HUES64 (cell line): ENCODE data around the gene CIC.

Source experiments
- H3K27ac ChIP-seq: 2 replicates; pipeline ENCODE4 v1.7.0; 2013; ENCODE audit warnings: low read depth, low read length, inconsistent platforms
- H3K27me3 ChIP-seq: 2 replicates; pipeline ENCODE4 v1.6.1; 2013; ENCODE audit warnings: mild to moderate bottlenecking, low read length; ENCODE audit not compliant: insufficient read depth
- H3K36me3 ChIP-seq: 2 replicates; pipeline ENCODE4 v1.6.1; 2013; ENCODE audit warnings: mild to moderate bottlenecking, low read length; ENCODE audit not compliant: insufficient read depth
- H3K4me1 ChIP-seq: 2 replicates; pipeline ENCODE4 v1.6.1; 2013; ENCODE audit warnings: mild to moderate bottlenecking, low read length, moderate library complexity; ENCODE audit not compliant: insufficient read depth
- H3K4me3 ChIP-seq: 2 replicates; pipeline ENCODE4 v1.5.1; 2013; ENCODE audit warnings: mild to moderate bottlenecking, low read length, moderate library complexity
- H3K9ac ChIP-seq: 2 replicates; pipeline ENCODE4 v1.6.1; 2013; ENCODE audit warnings: mild to moderate bottlenecking, low read depth, low read length
- H3K9me3 ChIP-seq: 2 replicates; pipeline ENCODE4 v1.6.1; 2013; ENCODE audit warnings: low read depth, low read length; ENCODE audit not compliant: insufficient read depth
- WGBS: fragments of 150-250, 120-280 bp; methylation state at CpG from one replicate; pipeline ENCODE4 v1.1.7; 2013; ENCODE audit warnings: missing lambda C conversion rate; 5-methylcytosine and 5-hydroxymethylcytosine counted together

Gene CIC

GRCh38 chr19:42293540-42293939 lies 24.5 kb downstream of the CIC start:
- no peak overlapping the region for H3K27ac ChIP-seq
- no peak overlapping the region for H3K4me3 ChIP-seq
- H3K9me3 ChIP-seq, result no peaks in the 10 kb centered on the region
- H3K4me1 ChIP-seq, result no peaks in the 10 kb centered on the region
- no peak overlapping the region for H3K9ac ChIP-seq
- H3K27me3 ChIP-seq, result no peaks in the 10 kb centered on the region
- H3K36me3 ChIP-seq, result peaks cover 70% of the 10 kb centered on the region
- WGBS, result 89% methylated on average over 17 of the region's 17 CpGs

DNA sequence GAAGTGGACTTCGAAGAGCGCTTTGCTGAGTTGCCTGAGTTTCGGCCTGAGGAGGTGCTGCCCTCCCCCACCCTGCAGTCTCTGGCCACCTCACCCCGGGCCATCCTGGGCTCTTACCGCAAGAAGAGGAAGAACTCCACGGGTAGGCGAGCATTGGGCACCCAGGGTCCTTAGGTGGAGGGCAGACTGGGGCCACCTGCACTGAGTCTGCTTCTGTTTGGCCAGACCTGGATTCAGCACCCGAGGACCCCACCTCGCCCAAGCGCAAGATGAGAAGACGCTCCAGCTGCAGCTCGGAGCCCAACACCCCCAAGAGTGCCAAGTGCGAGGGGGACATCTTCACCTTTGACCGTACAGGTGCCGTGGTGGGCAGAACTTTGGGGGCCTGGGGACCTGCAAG lies 24.9 kb downstream of the CIC start:
- Histone ChIP-seq H3K27me3 (no peaks in the 10 kb centered on the region), H3K4me1 (no peaks in the 10 kb centered on the region), H3K36me3 (peaks cover 67% of the 10 kb centered on the region), H3K9ac (no peak overlapping the region), H3K9me3 (no peaks in the 10 kb centered on the region), H3K27ac (no peak overlapping the region), H3K4me3 (no peak overlapping the region)
- 94% methylated on average over 15 of the region's 15 CpGs for WGBS

- Histone ChIP-seq H3K4me3 (no peak overlapping the region), H3K9me3 (no peaks in the 10 kb centered on the region), H3K27ac (no peak overlapping the region), H3K36me3 (peaks cover 61% of the 10 kb centered on the region), H3K9ac (no peak overlapping the region), H3K27me3 (no peaks in the 10 kb centered on the region), H3K4me1 (no peaks in the 10 kb centered on the region)
- 90% methylated on average over 24 of the region's 24 CpGs for WGBS
These were observed 25.6 kb downstream of the CIC start for GRCh38 chr19:42294471-42295137.

GRCh38 chr19:42295342-42295741 lies 26.3 kb downstream of the CIC start:
- Histone ChIP-seq H3K27me3 (no peaks in the 10 kb centered on the region), H3K9ac (no peak overlapping the region), H3K4me3 (no peak overlapping the region), H3K9me3 (no peaks in the 10 kb centered on the region), H3K4me1 (no peaks in the 10 kb centered on the region), H3K27ac (peak overlapping the region; percentile 5; the same call in 1 of the 2 replicates), H3K36me3 (peaks cover 60% of the 10 kb centered on the region)
- WGBS, result 87% methylated on average over 5 of the region's 5 CpGs

GRCh38 chr19:42295831-42296525 lies 26.9 kb downstream of the CIC start:
- H3K4me1 ChIP-seq, result no peaks in the 10 kb centered on the region
- no peak overlapping the region for H3K4me3 ChIP-seq
- peak overlapping the region; percentile 5; the same call in 1 of the 2 replicates for H3K27ac ChIP-seq
- WGBS, result 80% methylated on average over 6 of the region's 6 CpGs
- H3K36me3 ChIP-seq, result peaks cover 54% of the 10 kb centered on the region
- no peaks in the 10 kb centered on the region for H3K9me3 ChIP-seq
- H3K27me3 ChIP-seq, result no peaks in the 10 kb centered on the region
- H3K9ac ChIP-seq, result no peak overlapping the region

GRCh38 chr19:42297039-42297438 lies 28.0 kb downstream of the CIC start:
- no peaks in the 10 kb centered on the region for H3K27me3 ChIP-seq
- H3K9ac ChIP-seq, result no peak overlapping the region
- H3K36me3 ChIP-seq, result peaks cover 43% of the 10 kb centered on the region
- no peak overlapping the region for H3K27ac ChIP-seq
- H3K4me3 ChIP-seq, result no peak overlapping the region
- WGBS, result 94% methylated on average over 15 of the region's 15 CpGs
- H3K9me3 ChIP-seq, result no peaks in the 10 kb centered on the region
- 0 out of 2 replicates have a peak, but pooled peaks cover 4% of the 10 kb centered on the region for H3K4me1 ChIP-seq

DNA sequence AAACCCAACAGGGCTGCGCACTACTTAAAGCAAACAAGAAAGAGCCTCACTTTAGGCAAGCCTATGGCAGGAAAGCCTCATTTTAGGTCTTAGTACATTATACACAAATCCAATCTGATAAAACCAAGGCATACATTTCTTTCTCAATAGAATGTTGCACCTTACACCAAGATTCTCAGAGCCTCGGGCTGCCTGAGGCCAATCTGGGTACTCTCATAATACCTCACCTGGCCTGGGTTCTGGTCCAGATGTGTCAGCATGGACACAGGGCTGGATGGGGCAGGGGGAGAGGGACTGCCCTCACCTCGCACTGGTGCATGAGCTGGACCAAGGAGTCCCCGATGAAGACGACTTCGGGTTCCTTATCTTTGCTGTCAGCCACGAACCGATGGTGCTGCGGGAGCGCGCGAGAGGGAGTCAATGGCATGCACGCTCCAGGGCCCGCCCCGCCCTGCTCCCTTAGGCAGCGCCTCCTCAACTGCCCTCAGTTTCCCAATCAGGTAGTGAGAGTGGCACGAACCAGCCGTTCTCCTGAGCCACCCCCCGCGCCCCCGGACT lies 32.7 kb downstream of the CIC start, which contains the start of gene PRR19:
Gene PRR19 (plus strand): TSS at position 487 of the 558 bp plus-strand sequence. CDS start 7,453 bp downstream, outside the sequence.
- 6% methylated on average over 21 of the region's 21 CpGs for WGBS
- peaks cover 15% of the 10 kb centered on the region for H3K36me3 ChIP-seq

GRCh38 chr19:42303101-42303464 lies 34.0 kb downstream of the CIC start:
- peaks cover 10% of the 10 kb centered on the region for H3K36me3 ChIP-seq
- no peaks in the 10 kb centered on the region for H3K27me3 ChIP-seq
- H3K9ac ChIP-seq, result peak overlapping the region; percentile 82
- peak overlapping the region; percentile 84; the same call in 1 of the 2 replicates for H3K27ac ChIP-seq
- peaks cover 11% of the 10 kb centered on the region; the same call in 1 of the 2 replicates for H3K4me1 ChIP-seq
- peak overlapping the region; percentile 81 for H3K4me3 ChIP-seq
- WGBS, result 74% methylated on average over 6 of the region's 11 CpGs
- no peaks in the 10 kb centered on the region for H3K9me3 ChIP-seq

More for the DNA sequence above, 32.7 kb downstream of the CIC start, which contains the start of gene PRR19:
- Histone ChIP-seq H3K27ac (peak within 1 kb of the TSS; percentile 84), H3K9me3 (no peaks in the 10 kb centered on the region), H3K27me3 (no peaks in the 10 kb centered on the region), H3K4me3 (peak within 1 kb of the TSS; percentile 81), H3K4me1 (peaks cover 11% of the 10 kb centered on the region; the same call in 1 of the 2 replicates), H3K9ac (peak within 1 kb of the TSS; percentile 82)

DNA sequence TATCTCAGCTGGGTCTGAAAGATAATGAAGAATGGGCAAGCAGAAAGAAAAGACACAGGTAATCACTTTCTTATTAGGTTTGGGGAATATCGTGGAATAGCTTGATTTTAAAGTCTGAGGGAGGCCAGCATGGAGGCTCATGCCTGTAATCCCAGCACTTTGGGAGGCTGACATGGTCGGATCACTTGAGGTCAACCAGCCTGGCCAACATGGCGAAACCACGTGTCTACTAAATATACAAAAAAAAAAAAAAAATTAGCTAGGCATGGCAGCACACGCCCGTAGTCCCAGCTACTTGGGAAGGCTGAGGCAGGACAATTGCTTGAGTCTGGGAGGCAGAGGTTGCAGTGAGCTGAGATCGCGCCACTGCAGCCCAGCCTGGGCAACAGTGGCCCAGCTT lies 34.8 kb downstream of the CIC start:
- Histone ChIP-seq H3K9me3 (no peaks in the 10 kb centered on the region), H3K27me3 (no peaks in the 10 kb centered on the region), H3K9ac (no peak overlapping the region), H3K27ac (no peak overlapping the region), H3K36me3 (peaks cover 7% of the 10 kb centered on the region), H3K4me3 (no peak overlapping the region), H3K4me1 (peaks cover 11% of the 10 kb centered on the region; the same call in 1 of the 2 replicates)
- WGBS, result 91% methylated on average over 8 of the region's 8 CpGs

GRCh38 chr19:42306646-42307045 lies 37.6 kb downstream of the CIC start:
- WGBS, result 91% methylated on average over 22 of the region's 22 CpGs
- Histone ChIP-seq H3K36me3 (no peaks in the 10 kb centered on the region), H3K27ac (no peak overlapping the region), H3K27me3 (no peaks in the 10 kb centered on the region), H3K9ac (no peak overlapping the region), H3K4me3 (no peak overlapping the region), H3K4me1 (peaks cover 7% of the 10 kb centered on the region; the same call in 1 of the 2 replicates), H3K9me3 (no peaks in the 10 kb centered on the region)

DNA sequence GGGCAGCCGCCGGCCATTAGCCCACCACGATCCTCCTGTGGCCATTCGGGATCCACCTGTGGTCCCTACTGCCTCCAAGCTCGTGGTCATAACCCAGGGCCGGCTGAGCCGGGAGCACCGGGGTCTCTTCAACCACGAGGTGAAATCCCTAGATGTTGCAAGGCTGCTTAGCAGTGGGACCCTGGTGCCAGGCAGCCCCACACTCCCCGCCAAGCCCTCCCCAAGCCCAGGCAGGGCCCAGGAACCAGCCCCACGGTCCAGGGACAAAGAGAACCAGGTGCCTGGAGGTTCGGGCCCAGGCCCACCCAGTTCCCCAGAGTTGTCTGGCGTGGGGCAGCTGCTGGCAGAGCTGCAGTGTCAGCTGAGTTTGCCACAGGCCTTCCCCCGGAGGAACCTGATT lies 40.6 kb downstream of the CIC start:
- 93% methylated on average over 14 of the region's 14 CpGs for WGBS
- Histone ChIP-seq H3K36me3 (no peaks in the 10 kb centered on the region), H3K9ac (no peak overlapping the region), H3K9me3 (no peaks in the 10 kb centered on the region), H3K27me3 (peaks cover 20% of the 10 kb centered on the region), H3K4me3 (no peak overlapping the region), H3K27ac (no peak overlapping the region), H3K4me1 (no peaks in the 10 kb centered on the region)
